HFF-Myc (cell line): Measurements from ENCODE around the gene MCHR1.

Experiments used
- DNase-seq: peaks from one replicate; pipeline ENCODE4 v3.0.0-alpha.2; 2011; ENCODE audit warnings: low read depth; ENCODE audit errors: extremely low read depth
- H3K4me3 ChIP-seq: replicated peaks from 2 replicates; pipeline ENCODE4 v1.5.1; 2011; ENCODE audit warnings: low read depth, mild to moderate bottlenecking, control low read depth, low read length
- TF ChIP-seq, protein P1 (sequence below): IDR thresholded peaks from 2 replicates; pipeline ENCODE4 v1.5.1; 2012; ENCODE audit warnings: mild to moderate bottlenecking, low read depth, low read length, control low read depth; ENCODE audit errors: missing control alignments

The MCHR1 gene

DNA sequence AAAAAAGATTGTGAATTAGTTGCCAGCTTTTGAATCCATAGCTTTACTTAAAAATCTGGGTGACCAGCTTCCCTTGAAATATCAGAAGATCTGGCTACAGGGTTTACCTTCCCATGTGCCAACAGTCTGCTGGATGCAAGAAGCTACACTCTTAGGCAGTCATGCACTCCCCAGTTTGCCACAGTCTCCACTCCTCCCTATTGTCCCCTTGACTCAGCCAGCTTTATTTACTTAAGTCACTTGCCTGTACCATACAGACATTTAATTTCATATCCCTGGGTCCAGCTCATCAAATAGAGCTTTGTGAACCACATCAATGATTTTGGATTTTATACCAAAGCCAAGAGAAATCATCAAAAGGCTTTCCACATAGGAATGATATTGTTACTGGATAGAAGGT lies 12.2 kb downstream of the MCHR1 start:
- DNase-seq: no peak
- H3K4me3 ChIP-seq: no peak overlapping the region
- TF ChIP-seq, protein P1, sequence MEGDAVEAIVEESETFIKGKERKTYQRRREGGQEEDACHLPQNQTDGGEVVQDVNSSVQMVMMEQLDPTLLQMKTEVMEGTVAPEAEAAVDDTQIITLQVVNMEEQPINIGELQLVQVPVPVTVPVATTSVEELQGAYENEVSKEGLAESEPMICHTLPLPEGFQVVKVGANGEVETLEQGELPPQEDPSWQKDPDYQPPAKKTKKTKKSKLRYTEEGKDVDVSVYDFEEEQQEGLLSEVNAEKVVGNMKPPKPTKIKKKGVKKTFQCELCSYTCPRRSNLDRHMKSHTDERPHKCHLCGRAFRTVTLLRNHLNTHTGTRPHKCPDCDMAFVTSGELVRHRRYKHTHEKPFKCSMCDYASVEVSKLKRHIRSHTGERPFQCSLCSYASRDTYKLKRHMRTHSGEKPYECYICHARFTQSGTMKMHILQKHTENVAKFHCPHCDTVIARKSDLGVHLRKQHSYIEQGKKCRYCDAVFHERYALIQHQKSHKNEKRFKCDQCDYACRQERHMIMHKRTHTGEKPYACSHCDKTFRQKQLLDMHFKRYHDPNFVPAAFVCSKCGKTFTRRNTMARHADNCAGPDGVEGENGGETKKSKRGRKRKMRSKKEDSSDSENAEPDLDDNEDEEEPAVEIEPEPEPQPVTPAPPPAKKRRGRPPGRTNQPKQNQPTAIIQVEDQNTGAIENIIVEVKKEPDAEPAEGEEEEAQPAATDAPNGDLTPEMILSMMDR: no peak

DNA sequence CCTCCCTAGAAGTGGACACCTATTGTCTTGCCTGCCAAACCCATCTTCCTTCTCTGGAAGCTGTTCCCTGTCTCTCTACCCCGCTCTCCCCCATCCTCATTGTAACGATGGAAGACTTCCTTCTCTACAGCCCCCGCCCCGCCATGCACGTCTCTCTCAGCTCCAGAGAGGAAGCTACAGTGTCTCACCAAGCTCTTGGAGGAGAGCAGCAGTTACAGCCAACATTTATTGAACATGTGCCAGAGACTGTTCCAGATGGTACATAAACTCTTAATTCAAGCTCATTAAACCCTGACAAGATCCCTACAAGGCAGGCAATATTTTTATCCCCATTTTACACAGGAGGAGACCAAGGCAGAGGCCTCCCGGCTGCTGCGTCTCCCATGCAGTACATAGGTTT lies 15.1 kb downstream of the MCHR1 start:
- no peak overlapping the region for H3K4me3 ChIP-seq
- DNase-seq: no peak
- TF ChIP-seq, protein P1: no peak

DNA sequence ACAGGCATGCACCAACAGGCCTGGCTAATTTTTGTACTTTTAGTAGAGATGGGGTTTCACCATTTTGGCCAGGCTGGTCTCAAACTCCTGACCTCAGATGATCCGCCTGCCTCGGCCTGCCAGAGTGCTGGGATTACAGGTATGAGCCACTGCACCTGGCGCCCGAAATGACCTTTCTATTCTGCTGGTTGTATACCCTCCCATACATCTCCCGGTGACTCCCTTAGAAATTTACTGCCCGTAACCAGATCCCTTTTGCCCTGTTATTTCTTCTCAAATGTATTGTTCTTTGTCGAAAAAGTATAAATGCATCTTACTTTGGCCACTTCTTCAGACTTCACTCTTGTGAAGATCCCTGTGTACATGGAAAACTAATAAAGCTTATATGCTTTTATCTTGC lies 22.0 kb downstream of the MCHR1 start:
- DNase-seq: no peak
- TF ChIP-seq, protein P1: no peak
- no peak overlapping the region for H3K4me3 ChIP-seq

DNA sequence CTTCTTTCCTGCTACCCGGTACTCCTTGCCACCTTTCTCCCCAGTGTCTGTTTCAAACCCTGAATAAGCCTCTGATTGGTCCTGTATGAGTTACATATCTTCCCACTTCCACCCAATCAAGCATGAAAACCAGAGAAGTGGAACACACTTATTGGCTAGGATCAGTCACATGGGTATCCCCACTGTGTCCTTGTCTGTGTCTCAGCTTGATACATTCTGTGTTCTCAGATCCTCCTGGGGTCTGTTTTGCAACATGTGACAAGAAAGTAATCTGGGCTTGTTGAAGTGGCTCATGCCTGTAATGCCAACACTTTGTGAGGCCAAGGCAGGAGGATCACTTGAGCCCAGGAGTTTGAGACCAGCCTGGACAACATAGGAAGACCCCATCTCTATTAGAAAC lies 23.9 kb downstream of the MCHR1 start:
- DNase-seq: no peak
- no peak overlapping the region for H3K4me3 ChIP-seq
- TF ChIP-seq, protein P1: no peak

DNA sequence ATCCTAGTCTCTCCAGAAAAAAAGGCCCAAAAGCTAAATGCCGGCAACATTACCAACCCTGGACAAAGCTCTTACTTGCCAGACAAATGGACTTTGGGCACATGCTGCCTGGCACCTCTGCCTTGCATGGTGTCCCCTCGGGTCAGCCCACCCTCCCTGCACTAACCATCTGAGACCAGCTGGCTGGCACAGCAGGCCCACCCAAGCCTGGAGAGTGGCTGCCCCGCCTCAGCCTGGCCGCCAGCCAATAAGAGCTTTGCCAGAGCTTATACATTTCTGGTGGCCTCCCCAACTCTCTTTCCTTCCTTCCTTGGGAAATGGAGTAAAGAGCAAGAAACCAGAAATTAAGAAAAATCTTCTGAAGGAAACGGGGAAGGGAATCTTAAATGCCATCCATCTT lies 24.5 kb downstream of the MCHR1 start:
- no peak overlapping the region for H3K4me3 ChIP-seq
- DNase-seq: no peak
- TF ChIP-seq, protein P1: no peak

DNA sequence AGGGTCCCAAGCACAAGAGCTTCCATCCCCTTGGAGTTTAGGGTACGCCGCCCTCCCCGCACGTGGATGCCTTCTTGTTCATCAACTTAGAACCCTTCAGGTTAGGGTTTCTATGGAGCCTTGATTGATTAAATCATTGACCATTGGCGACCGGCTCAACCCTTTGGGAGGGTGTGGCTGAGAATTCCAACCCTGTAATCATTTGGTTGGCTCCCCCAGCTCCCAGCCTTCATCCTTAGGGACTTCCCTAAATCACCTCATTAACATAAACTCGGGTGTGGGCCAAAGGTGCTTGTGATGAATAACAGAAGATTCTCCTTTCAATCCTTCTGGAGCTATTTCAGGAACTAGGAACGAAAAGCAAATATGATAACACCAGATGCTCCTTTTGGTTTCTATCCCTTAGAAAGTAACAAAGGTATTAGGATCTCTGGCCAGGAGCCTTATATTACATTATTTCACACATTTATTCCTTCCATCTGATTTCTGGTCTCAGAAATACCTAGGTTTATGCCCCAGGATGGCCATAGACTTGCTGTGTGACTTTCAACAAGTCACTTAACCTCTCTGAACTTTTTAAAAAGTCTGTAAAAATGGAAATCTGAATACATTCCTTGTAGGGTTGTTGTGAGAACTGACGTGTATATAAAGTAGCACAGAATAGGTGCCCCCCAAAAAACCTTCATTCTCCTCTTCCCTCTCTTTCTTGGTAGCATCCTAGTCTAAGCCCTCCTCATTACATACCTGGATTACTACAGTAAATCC lies 26.8 kb downstream of the MCHR1 start:
- H3K4me3 ChIP-seq: no peak overlapping the region
- TF ChIP-seq, protein P1: no peak
- no peak for DNase-seq

DNA sequence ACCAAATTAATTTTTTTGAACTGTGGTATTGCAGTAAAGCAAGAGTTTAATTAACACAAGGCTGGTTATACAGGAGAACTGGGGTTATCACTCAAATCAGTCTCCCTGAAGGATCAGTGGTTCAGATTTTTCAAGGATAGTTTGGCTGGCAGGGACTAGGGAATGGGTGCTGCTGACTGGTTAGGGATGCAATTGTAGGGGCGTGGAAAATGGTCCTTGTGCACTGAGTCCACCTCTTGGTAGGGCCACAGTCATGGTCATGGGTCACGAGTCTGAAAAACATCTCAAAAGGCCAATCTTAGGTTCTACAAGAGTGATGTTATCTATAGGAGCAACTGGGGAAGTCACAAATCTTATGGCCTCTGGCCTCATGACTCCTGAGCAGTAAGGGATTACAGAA lies 27.9 kb downstream of the MCHR1 start:
- TF ChIP-seq, protein P1: no peak
- DNase-seq: no peak
- H3K4me3 ChIP-seq: no peak overlapping the region
